ENCODE data around the gene SYNM.
A peak's percentile ranks its signal among the peaks of the same experiment; 100 is the strongest.

Gene SYNM

GRCh38 chr15:99143655-99144610 lies 39.1 kb downstream of the SYNM start:
- peak in 2 of 14 donors; percentile 32 to 48 for DNase-seq

GRCh38 chr15:99145005-99145404 lies 40.1 kb downstream of the SYNM start:
- DNase-seq, result no peak

- DNase-seq, result no peak
Observed at GRCh38 chr15:99145778-99146177, 40.9 kb downstream of the SYNM start.

- no peak for DNase-seq
Observed at GRCh38 chr15:99146661-99147060, 41.8 kb downstream of the SYNM start.

GRCh38 chr15:99148851-99149276 lies 44.0 kb downstream of the SYNM start:
- no peak for DNase-seq

- DNase-seq, result no peak
Observed at GRCh38 chr15:99149366-99149765, 44.5 kb downstream of the SYNM start.

- no peak for DNase-seq
Observed at GRCh38 chr15:99151156-99151555, 46.3 kb downstream of the SYNM start.

- no peak for DNase-seq
Observed at GRCh38 chr15:99153026-99153535, 48.2 kb downstream of the SYNM start.

GRCh38 chr15:99154271-99154670 lies 49.4 kb downstream of the SYNM start:
- no peak for DNase-seq

- no peak for DNase-seq
Observed at GRCh38 chr15:99155961-99156443, 51.1 kb downstream of the SYNM start.

- no peak for DNase-seq
Observed at GRCh38 chr15:99157456-99157855, 52.6 kb downstream of the SYNM start.

- DNase-seq, result no peak
Observed at GRCh38 chr15:99158626-99159412, 53.9 kb downstream of the SYNM start.

GRCh38 chr15:99163271-99164062 lies 58.6 kb downstream of the SYNM start:
- DNase-seq, result no peak

GRCh38 chr15:99164119-99164518 lies 59.2 kb downstream of the SYNM start:
- no peak for DNase-seq

GRCh38 chr15:99165020-99165790 lies 60.3 kb downstream of the SYNM start:
- DNase-seq, result no peak

- DNase-seq, result no peak
Observed at GRCh38 chr15:99165956-99166689, 61.2 kb downstream of the SYNM start.

- no peak for DNase-seq
Observed at GRCh38 chr15:99167201-99167600, 62.3 kb downstream of the SYNM start.

- DNase-seq, result no peak
Observed at GRCh38 chr15:99167640-99168039, 62.8 kb downstream of the SYNM start.

- DNase-seq, result no peak
Observed at GRCh38 chr15:99168601-99169580, 64.0 kb downstream of the SYNM start.

Measured in C1 segment of cervical spinal cord (tissue), 14 donors.